ENCODE results near the gene TCF12.

TCF12 gene

DNA sequence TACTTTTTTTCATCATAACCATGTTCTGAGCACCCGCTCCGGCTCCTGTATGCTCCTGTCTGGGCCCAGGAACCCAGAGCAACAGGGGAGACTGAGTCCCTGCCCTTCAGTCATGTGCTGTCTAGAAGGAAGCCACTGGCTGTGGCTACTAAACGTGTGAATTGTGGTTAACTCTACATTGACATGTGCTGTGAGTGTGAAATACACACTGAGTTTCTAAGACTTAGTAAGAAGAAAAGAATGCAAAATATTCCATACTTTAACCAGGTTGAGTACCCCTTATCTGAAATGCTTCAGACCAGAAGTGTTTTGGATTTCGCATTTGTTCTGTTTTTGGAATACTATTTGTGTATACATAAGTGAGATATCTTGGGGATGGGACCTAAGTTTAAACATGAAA is 415.0 kb downstream of the TCF12 start:
- Histone ChIP-seq H3K9me3 (ENCODE audit: control insufficient read depth, low read length) (no peaks in the 10 kb centered on the region), H3K4me1 (ENCODE audit: control insufficient read depth, insufficient read depth, low read length) (peaks cover 2% of the 10 kb centered on the region), H3K9ac (ENCODE audit: low read length) (no peak overlapping the region), H3K4me3 (ENCODE audit: low read length) (no peak overlapping the region), H3K27me3 (replicated peaks; ENCODE audit: control insufficient read depth, insufficient read depth, low read length) (peaks cover 12% of the 10 kb centered on the region), H3K36me3 (ENCODE audit: control insufficient read depth, insufficient read depth, low read length, severe bottlenecking) (no peaks in the 10 kb centered on the region)
- no peak for DNase-seq (ENCODE audit: low read depth)

GRCh38 chr15:57334257-57334656 is 415.8 kb downstream of the TCF12 start:
- Histone ChIP-seq H3K4me3 (ENCODE audit: low read length) (no peak overlapping the region), H3K9me3 (ENCODE audit: control insufficient read depth, low read length) (no peaks in the 10 kb centered on the region), H3K9ac (ENCODE audit: low read length) (no peak overlapping the region), H3K36me3 (ENCODE audit: control insufficient read depth, insufficient read depth, low read length, severe bottlenecking) (no peaks in the 10 kb centered on the region), H3K27me3 (replicated peaks; ENCODE audit: control insufficient read depth, insufficient read depth, low read length) (peaks cover 12% of the 10 kb centered on the region), H3K4me1 (ENCODE audit: control insufficient read depth, insufficient read depth, low read length) (no peaks in the 10 kb centered on the region)
- no peak for DNase-seq (ENCODE audit: low read depth)

- Histone ChIP-seq H3K4me1 (ENCODE audit: control insufficient read depth, insufficient read depth, low read length) (no peaks in the 10 kb centered on the region), H3K9me3 (ENCODE audit: control insufficient read depth, low read length) (no peaks in the 10 kb centered on the region), H3K27me3 (replicated peaks; ENCODE audit: control insufficient read depth, insufficient read depth, low read length) (peaks cover 12% of the 10 kb centered on the region), H3K9ac (ENCODE audit: low read length) (no peak overlapping the region), H3K36me3 (ENCODE audit: control insufficient read depth, insufficient read depth, low read length, severe bottlenecking) (no peaks in the 10 kb centered on the region), H3K4me3 (ENCODE audit: low read length) (no peak overlapping the region)
- DNase-seq (ENCODE audit: low read depth): no peak
These were observed 416.9 kb downstream of the TCF12 start for GRCh38 chr15:57335293-57335715.

GRCh38 chr15:57335719-57336118 is 417.3 kb downstream of the TCF12 start:
- Histone ChIP-seq H3K9me3 (ENCODE audit: control insufficient read depth, low read length) (no peaks in the 10 kb centered on the region), H3K9ac (ENCODE audit: low read length) (no peak overlapping the region), H3K4me3 (ENCODE audit: low read length) (no peak overlapping the region), H3K36me3 (ENCODE audit: control insufficient read depth, insufficient read depth, low read length, severe bottlenecking) (no peaks in the 10 kb centered on the region), H3K27me3 (replicated peaks; ENCODE audit: control insufficient read depth, insufficient read depth, low read length) (peaks cover 12% of the 10 kb centered on the region), H3K4me1 (ENCODE audit: control insufficient read depth, insufficient read depth, low read length) (no peaks in the 10 kb centered on the region)
- DNase-seq (ENCODE audit: low read depth): no peak

GRCh38 chr15:57337868-57338411 is 419.5 kb downstream of the TCF12 start:
- Histone ChIP-seq H3K27me3 (replicated peaks; ENCODE audit: control insufficient read depth, insufficient read depth, low read length) (peaks cover 4% of the 10 kb centered on the region), H3K4me3 (ENCODE audit: low read length) (no peak overlapping the region), H3K36me3 (ENCODE audit: control insufficient read depth, insufficient read depth, low read length, severe bottlenecking) (no peaks in the 10 kb centered on the region), H3K4me1 (ENCODE audit: control insufficient read depth, insufficient read depth, low read length) (no peaks in the 10 kb centered on the region), H3K9me3 (ENCODE audit: control insufficient read depth, low read length) (no peaks in the 10 kb centered on the region), H3K9ac (ENCODE audit: low read length) (no peak overlapping the region)
- no peak for DNase-seq (ENCODE audit: low read depth)

DNA sequence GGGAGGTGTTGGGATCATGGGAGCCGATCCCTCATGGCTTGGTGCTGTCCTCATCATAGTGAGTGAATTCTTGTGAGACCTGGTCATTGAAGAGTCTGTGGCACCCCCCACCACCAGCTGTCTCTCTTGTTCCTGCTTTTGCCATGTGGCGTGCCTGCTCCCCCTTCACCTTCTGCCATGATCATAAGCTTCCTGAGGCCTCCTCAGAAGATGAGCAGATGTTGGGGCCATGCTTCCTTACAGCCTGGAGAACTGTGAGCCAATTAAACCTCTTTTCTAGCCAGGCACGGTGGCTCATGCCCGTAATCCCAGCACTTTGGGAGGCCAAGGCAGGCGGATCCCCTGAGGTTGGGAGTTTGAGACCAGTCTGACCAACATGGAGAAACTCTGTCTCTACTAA is 420.9 kb downstream of the TCF12 start:
- no peak for DNase-seq (ENCODE audit: low read depth)
- H3K4me3 ChIP-seq (ENCODE audit: low read length): no peak overlapping the region
- H3K9me3 ChIP-seq (ENCODE audit: control insufficient read depth, low read length): no peaks in the 10 kb centered on the region
- H3K4me1 ChIP-seq (ENCODE audit: control insufficient read depth, insufficient read depth, low read length): no peaks in the 10 kb centered on the region
- no peak overlapping the region for H3K9ac ChIP-seq (ENCODE audit: low read length)
- H3K36me3 ChIP-seq (ENCODE audit: control insufficient read depth, insufficient read depth, low read length, severe bottlenecking): no peaks in the 10 kb centered on the region
- peaks cover 11% of the 10 kb centered on the region for H3K27me3 ChIP-seq (replicated peaks; ENCODE audit: control insufficient read depth, insufficient read depth, low read length)
